Fibroblast of lung (primary cell): ENCODE measurements around the gene NFYC. TPM values are rescaled to one million over a fixed set of nuclear protein-coding genes. Genes with fewer than 3 reads are reported as not detected.

Source experiments
- DNase-seq, 2 donors: peaks; one replicate each; pipeline versions ENCODE4 v3.0.0 to v3.0.0-alpha.2; 2010; ENCODE audit warnings: low read depth in 2 of 2
- H2AFZ ChIP-seq: 2 replicates; pipeline ENCODE4 v1.5.1; 2012; ENCODE audit warnings: low read length, control low read depth, inconsistent platforms
- H3K27ac ChIP-seq: 2 replicates; pipeline ENCODE4 v1.5.1; 2011; ENCODE audit warnings: low read length, control low read depth; ENCODE audit not compliant: insufficient read depth
- H3K27me3 ChIP-seq: 2 replicates; pipeline ENCODE4 v1.5.1; 2011; ENCODE audit warnings: mild to moderate bottlenecking, low read length; ENCODE audit not compliant: control insufficient read depth, insufficient read depth
- H3K36me3 ChIP-seq: 2 replicates; pipeline ENCODE4 v1.5.1; 2011; ENCODE audit warnings: low read length; ENCODE audit not compliant: control insufficient read depth, insufficient read depth
- H3K4me1 ChIP-seq: 2 replicates; pipeline ENCODE4 v1.5.1; 2011; ENCODE audit warnings: low read length; ENCODE audit not compliant: control insufficient read depth, insufficient read depth; ENCODE audit errors: extremely low read depth
- H3K4me2 ChIP-seq: 2 replicates; pipeline ENCODE4 v1.5.1; 2011; ENCODE audit warnings: low read length, control low read depth; ENCODE audit not compliant: insufficient read depth; ENCODE audit errors: extremely low read depth
- H3K4me3 ChIP-seq, 4 experiments: fragments of 200-600 bp in 1 of 4; sonication (generic) in 1 of 4; replicated peaks in 1 of 4; 2 replicates each; pipeline ENCODE4 v1.5.1; 2011 to 2016; ENCODE audit warnings: low read length in 4 of 4, low read depth in 3 of 4, mild to moderate bottlenecking in 3 of 4, control low read depth in 2 of 4, inconsistent platforms in 1 of 4, mixed read lengths in 1 of 4; ENCODE audit not compliant: insufficient read depth in 1 of 4; ENCODE audit errors: control extremely low read depth in 1 of 4
- H3K79me2 ChIP-seq: 2 replicates; pipeline ENCODE4 v1.5.1; 2012; ENCODE audit warnings: mild to moderate bottlenecking, low read length, inconsistent platforms; ENCODE audit not compliant: control insufficient read depth, insufficient read depth
- H3K9ac ChIP-seq: 2 replicates; pipeline ENCODE4 v1.5.1; 2011; ENCODE audit warnings: mild to moderate bottlenecking, low read length, control low read depth; ENCODE audit not compliant: insufficient read depth
- H3K9me3 ChIP-seq: 2 replicates; pipeline ENCODE4 v1.5.1; 2012; ENCODE audit warnings: low read depth, low read length; ENCODE audit not compliant: control insufficient read depth, insufficient read depth
- H4K20me1 ChIP-seq: 2 replicates; pipeline ENCODE4 v1.5.1; 2011; ENCODE audit warnings: low read length; ENCODE audit not compliant: control insufficient read depth, insufficient read depth; ENCODE audit errors: extremely low read depth
- EZH2 ChIP-seq: IDR thresholded peaks from 2 replicates; pipeline ENCODE4 v1.5.1; 2012; ENCODE audit warnings: low read length, control low read depth, mild to moderate bottlenecking; ENCODE audit errors: missing control alignments
- polyA plus RNA-seq, 2 donors: library from polyadenylated mRNA; depleted of rRNA in 1 of 2; stranded (reverse) in 1 of 2; unstranded in 1 of 2; fragments of >200 nt; gene quantifications; 2 replicates each; pipeline ENCODE4 v1.2.1, GENCODE V29; 2011 to 2012; ENCODE audit warnings: missing spikeins in 1 of 2
- total RNA-seq: library from RNA; depleted of rRNA; stranded (reverse); fragments of >200 nt; gene quantifications from 2 replicates; pipeline ENCODE4 v1.2.1, GENCODE V29; 2014
- TF ChIP-seq, protein P1 (sequence below), 2 donors: IDR thresholded peaks in 1 of 2; conservative IDR thresholded peaks in 1 of 2; 1 replicate in 1 of 2; 2 replicates in 1 of 2; pipeline ENCODE4 v1.5.1; 2011 to 2012; ENCODE audit warnings: low read length in 2 of 2, control low read depth in 1 of 2, inconsistent platforms in 1 of 2, low read depth in 1 of 2, mild to moderate bottlenecking in 1 of 2

NFYC gene
- total and polyA plus RNA-seq, 2 donors (not counting 1 experiment from before 2014, with no cell fraction given), result 23.8 to 31.0 TPM

DNA sequence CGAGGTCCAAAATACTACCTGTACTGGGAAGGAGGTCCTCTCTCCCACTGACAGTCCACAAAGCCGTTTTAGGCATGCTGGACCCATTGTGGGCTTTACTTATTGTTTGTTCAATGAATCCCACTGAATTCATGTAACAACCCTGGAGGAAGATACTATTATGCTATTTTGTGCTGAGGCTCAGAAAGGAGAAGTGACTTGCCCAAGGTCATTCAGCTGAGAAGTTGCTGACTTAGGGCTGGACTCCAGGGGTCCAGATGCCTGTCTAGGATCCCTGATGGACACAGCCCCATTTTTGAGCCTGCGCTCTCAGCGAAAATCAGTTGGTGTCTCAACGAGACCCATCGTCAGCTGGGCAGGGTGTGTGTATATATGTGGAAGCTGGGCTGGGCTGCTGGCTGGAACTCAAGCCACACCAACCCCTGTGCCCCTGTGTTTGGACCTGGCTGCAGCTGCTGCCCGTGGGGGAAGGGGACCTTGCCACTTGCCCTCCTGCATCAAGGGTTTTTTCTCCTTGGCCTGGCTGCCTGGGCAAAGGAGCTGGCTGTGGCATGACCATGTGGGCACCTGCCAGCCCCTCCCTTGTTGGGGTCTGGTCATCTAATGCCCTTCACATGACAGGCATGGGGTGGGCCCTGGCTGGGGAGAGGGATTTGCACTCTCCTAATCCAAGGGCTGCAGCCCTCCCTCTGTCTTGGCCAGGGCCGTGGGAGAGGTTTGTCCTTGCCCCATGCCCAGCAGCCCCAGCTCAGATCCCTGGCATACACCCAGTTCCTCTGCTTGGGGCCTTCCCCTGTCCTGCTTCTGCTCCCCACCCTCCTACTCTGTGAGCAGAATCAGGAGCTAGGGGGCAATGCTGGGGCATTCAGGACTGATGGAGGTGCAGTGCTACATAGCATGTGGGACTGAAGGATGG lies 107.1 kb downstream of the NFYC start:
- H3K4me2 ChIP-seq, result no peak overlapping the region
- H3K27me3 ChIP-seq, result peaks cover 10% of the 10 kb centered on the region
- peaks cover 4% of the 10 kb centered on the region for H3K4me1 ChIP-seq
- no peaks in the 10 kb centered on the region for H3K36me3 ChIP-seq
- H2AFZ ChIP-seq, result no peak overlapping the region
- no peaks in the 10 kb centered on the region for H3K9me3 ChIP-seq
- no peak overlapping the region for H3K4me3 ChIP-seq
- no peak overlapping the region for H3K27ac ChIP-seq
- DNase-seq, result no peak
- H4K20me1 ChIP-seq, result no peaks in the 10 kb centered on the region
- H3K79me2 ChIP-seq, result no peaks in the 10 kb centered on the region
- TF ChIP-seq, protein P1, sequence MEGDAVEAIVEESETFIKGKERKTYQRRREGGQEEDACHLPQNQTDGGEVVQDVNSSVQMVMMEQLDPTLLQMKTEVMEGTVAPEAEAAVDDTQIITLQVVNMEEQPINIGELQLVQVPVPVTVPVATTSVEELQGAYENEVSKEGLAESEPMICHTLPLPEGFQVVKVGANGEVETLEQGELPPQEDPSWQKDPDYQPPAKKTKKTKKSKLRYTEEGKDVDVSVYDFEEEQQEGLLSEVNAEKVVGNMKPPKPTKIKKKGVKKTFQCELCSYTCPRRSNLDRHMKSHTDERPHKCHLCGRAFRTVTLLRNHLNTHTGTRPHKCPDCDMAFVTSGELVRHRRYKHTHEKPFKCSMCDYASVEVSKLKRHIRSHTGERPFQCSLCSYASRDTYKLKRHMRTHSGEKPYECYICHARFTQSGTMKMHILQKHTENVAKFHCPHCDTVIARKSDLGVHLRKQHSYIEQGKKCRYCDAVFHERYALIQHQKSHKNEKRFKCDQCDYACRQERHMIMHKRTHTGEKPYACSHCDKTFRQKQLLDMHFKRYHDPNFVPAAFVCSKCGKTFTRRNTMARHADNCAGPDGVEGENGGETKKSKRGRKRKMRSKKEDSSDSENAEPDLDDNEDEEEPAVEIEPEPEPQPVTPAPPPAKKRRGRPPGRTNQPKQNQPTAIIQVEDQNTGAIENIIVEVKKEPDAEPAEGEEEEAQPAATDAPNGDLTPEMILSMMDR (conservative IDR thresholded peaks at IDR 0.05 in 1 of 2, IDR thresholded peaks at IDR 0.05 in 1 of 2; ENCODE audit: low read depth in 1 of 2, low read length in 2 of 2), result no peak
- TF ChIP-seq EZH2, result no peak
- no peak overlapping the region for H3K9ac ChIP-seq

DNA sequence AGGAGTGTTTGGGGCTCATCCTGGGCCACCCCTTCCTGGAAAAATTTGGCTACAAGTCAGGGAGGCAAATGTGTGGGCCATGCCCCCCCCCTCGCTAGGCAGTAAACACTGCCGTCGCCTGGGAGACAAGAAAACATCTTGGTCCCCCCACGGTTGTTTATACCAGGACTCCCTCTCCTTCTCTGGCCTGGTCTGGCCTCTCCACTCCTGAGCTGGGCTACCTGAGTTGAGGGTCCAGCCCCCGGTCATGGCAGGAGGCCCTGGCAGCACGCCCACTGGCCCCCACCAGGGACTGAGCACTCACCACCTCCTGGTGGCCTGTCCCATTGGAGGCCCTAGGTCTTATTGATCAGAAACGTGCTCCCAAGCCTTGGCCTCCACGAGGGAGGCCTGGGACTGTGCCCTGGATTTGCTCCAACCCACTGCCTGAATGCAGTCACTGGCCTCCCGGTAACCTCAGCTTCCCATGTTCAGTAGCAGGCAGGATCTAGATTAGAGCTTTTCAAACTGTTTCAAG lies 107.9 kb downstream of the NFYC start:
- Histone ChIP-seq H3K4me3 (no peak overlapping the region), H3K9me3 (no peaks in the 10 kb centered on the region), H4K20me1 (no peaks in the 10 kb centered on the region), H3K9ac (no peak overlapping the region), H3K27ac (no peak overlapping the region), H3K4me1 (peaks cover 4% of the 10 kb centered on the region), H2AFZ (no peak overlapping the region), H3K79me2 (no peaks in the 10 kb centered on the region), H3K36me3 (no peaks in the 10 kb centered on the region), H3K27me3 (peaks cover 7% of the 10 kb centered on the region), H3K4me2 (no peak overlapping the region)
- peak; percentile 46 to 48 for DNase-seq
- TF ChIP-seq, protein P1 (conservative IDR thresholded peaks at IDR 0.05 in 1 of 2, IDR thresholded peaks at IDR 0.05 in 1 of 2; ENCODE audit: low read depth in 1 of 2, low read length in 2 of 2), result no peak
- TF ChIP-seq EZH2, result no peak

DNA sequence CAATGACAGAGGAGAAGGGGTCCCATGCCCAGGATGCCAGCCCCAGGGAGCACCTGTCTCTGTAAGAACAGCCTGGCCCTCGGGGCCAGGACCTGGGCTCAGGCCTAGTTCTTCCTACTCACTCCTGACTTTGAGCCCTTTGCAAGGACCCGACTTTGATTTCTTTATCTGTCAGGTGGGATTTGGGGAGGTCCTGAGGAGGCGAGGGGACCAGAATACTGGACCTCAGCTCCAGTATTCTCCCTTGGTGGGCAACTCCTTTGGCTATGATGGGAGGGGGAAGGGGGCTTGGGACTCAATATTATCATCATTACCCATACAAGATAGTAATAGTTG lies 110.2 kb downstream of the NFYC start:
- H3K4me3 ChIP-seq, result peak overlapping the region; percentile 40 to 60 (median 46)
- peak overlapping the region; percentile 55 for H3K9ac ChIP-seq
- no peaks in the 10 kb centered on the region for H3K79me2 ChIP-seq
- DNase-seq, result no peak
- no peak overlapping the region for H2AFZ ChIP-seq
- H3K27me3 ChIP-seq, result peaks cover 9% of the 10 kb centered on the region
- H3K36me3 ChIP-seq, result no peaks in the 10 kb centered on the region
- peak overlapping the region; percentile 76 for H3K4me2 ChIP-seq
- H3K4me1 ChIP-seq, result peaks cover 4% of the 10 kb centered on the region
- no peak overlapping the region for H3K27ac ChIP-seq
- H4K20me1 ChIP-seq, result no peaks in the 10 kb centered on the region
- no peak for TF ChIP-seq EZH2
- TF ChIP-seq, protein P1 (conservative IDR thresholded peaks at IDR 0.05 in 1 of 2, IDR thresholded peaks at IDR 0.05 in 1 of 2; ENCODE audit: low read depth in 1 of 2, low read length in 2 of 2), result no peak
- no peaks in the 10 kb centered on the region for H3K9me3 ChIP-seq
